ENCODE results near the gene CCL7. TPM values are rescaled to one million over a fixed set of nuclear protein-coding genes. Genes with fewer than 3 reads are reported as not detected.

CCL7 gene
- total RNA-seq, 4 donors from 2014 or later: not detected

DNA sequence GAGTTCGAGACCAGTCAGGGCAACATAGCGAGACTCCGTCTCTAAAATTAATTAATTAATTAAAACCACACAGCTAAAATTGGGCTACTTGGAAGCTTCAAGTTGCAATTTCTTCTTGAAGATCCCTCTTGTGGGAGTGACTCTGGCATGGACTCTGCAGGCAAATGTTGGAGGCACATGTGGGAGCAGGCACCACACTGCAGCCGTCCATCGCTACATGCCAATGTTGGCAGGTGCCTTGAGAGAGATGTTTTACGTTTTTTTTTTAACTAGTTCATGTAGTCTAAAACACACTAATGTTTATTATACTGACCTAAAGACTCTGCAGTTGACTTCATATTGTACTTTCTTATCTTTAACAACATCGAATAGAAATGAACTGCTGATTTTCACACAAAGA, 41.3 kb downstream of the CCL7 start:
- 78 to 81% methylated on average over 7 of the region's 7 CpGs for WGBS, 2 donors
- TF ChIP-seq, protein P1, sequence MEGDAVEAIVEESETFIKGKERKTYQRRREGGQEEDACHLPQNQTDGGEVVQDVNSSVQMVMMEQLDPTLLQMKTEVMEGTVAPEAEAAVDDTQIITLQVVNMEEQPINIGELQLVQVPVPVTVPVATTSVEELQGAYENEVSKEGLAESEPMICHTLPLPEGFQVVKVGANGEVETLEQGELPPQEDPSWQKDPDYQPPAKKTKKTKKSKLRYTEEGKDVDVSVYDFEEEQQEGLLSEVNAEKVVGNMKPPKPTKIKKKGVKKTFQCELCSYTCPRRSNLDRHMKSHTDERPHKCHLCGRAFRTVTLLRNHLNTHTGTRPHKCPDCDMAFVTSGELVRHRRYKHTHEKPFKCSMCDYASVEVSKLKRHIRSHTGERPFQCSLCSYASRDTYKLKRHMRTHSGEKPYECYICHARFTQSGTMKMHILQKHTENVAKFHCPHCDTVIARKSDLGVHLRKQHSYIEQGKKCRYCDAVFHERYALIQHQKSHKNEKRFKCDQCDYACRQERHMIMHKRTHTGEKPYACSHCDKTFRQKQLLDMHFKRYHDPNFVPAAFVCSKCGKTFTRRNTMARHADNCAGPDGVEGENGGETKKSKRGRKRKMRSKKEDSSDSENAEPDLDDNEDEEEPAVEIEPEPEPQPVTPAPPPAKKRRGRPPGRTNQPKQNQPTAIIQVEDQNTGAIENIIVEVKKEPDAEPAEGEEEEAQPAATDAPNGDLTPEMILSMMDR (IDR thresholded peaks at IDR 0.05): no peak
- TF ChIP-seq POLR2A (IDR thresholded peaks at IDR 0.05): no peak
- Histone ChIP-seq H3K27me3 (no peaks in the 10 kb centered on the region), H3K4me1 (peaks cover 0 to 64% (median 19%) of the 10 kb centered on the region in 4 donors), H3K36me3 (no peaks in the 10 kb centered on the region), H3K9me3 (no peaks in the 10 kb centered on the region), H3K4me3 (no peak overlapping the region), H3K27ac (no peak overlapping the region)
- DNase-seq (ENCODE audit: low spot score in 2 of 2): no peak

DNA sequence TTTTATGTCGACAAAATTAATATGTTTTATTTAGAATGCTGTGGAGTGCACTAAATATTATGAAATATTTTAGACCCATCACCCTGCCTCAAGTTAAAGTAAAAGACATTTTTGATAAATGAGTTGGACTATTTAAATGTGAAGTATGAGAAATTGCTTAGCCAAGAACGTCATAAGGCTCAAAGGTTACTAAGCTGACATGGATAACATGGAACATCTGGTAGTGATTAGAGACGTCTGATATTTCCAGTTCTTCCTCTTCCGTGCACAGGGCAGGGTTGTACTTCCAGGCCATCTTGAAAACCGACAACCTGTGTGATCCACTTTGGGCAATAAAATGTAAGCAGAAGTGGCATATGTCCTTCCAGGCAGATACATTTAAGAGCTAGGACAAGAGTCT, 42.1 kb downstream of the CCL7 start:
- H3K4me1 ChIP-seq: peaks cover 0 to 56% (median 18%) of the 10 kb centered on the region in 4 donors
- WGBS, 2 donors: 34 to 47% methylated on average over 5 of the region's 5 CpGs
- H3K27me3 ChIP-seq: no peaks in the 10 kb centered on the region
- H3K36me3 ChIP-seq: no peaks in the 10 kb centered on the region
- DNase-seq (ENCODE audit: low spot score in 2 of 2): no peak
- no peaks in the 10 kb centered on the region for H3K9me3 ChIP-seq
- H3K27ac ChIP-seq: peak overlapping the region in 2 of 4 donors; percentile 31 to 41
- no peak overlapping the region for H3K4me3 ChIP-seq
- peak; percentile 36 to 78 for TF ChIP-seq EP300 (IDR thresholded peaks at IDR 0.05)
- no peak for TF ChIP-seq POLR2A (IDR thresholded peaks at IDR 0.05)

DNA sequence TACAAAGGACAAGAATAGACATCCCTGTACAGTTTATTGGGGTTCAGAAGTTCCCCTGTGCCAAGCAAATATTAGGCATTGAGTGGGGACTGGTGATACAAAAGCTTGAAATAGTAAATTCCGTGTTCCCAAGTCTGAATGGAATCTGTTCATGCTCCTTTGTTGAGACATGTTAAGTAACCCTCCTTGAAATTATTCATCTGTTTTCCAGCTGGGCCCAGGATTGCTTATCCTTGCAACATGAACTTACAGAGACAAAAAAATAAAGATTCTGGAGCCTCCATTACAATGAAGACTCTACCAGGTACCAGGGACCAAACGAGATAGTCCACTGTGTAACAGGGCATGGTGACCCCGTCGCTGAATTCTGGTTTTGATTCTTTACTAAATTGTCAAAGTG, 43.1 kb downstream of the CCL7 start:
- no peaks in the 10 kb centered on the region for H3K27me3 ChIP-seq
- DNase-seq (ENCODE audit: low spot score in 2 of 2): no peak

DNA sequence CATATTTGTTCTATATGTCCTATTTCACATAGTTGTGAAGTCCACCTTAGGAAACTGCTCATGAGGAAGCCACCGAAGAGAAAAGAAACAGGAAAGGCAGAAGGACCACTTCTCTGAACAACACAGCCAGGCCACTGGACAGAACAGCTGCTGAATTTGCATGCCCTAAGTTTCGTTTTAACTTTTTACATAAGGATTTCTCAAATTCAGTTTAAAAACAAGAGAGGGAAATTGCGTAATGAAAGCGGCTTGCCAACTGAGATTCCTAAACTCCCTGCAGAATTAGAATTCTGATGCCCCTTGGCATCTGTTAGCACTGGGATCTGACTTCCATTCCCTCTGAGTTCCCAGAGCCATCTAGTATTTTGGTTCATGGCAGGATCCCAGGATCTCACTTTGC, 44.3 kb downstream of the CCL7 start:
- no peaks in the 10 kb centered on the region for H3K27me3 ChIP-seq
- TF ChIP-seq, protein P1 (IDR thresholded peaks at IDR 0.05): no peak
- TF ChIP-seq EP300 (IDR thresholded peaks at IDR 0.05): peak; percentile 41 to 90
- 19 to 30% methylated on average over 4 of the region's 4 CpGs for WGBS, 2 donors
- H3K27ac ChIP-seq: peak overlapping the region in 3 of 4 donors; percentile 17 to 63 (median 57)
- H3K36me3 ChIP-seq: no peaks in the 10 kb centered on the region
- H3K9me3 ChIP-seq: no peaks in the 10 kb centered on the region
- DNase-seq (ENCODE audit: low spot score in 2 of 2): peak; percentile 17 to 57
- no peak overlapping the region for H3K4me3 ChIP-seq
- H3K4me1 ChIP-seq: peaks cover 0 to 49% (median 15%) of the 10 kb centered on the region in 4 donors

More for the DNA sequence above, 43.1 kb downstream of the CCL7 start:
- TF ChIP-seq EP300 (IDR thresholded peaks at IDR 0.05) (no peak), POLR2A (IDR thresholded peaks at IDR 0.05) (no peak)
- TF ChIP-seq, protein P1 (IDR thresholded peaks at IDR 0.05): no peak
- no peak overlapping the region for H3K4me3 ChIP-seq
- peaks cover 0 to 45% (median 14%) of the 10 kb centered on the region in 4 donors for H3K4me1 ChIP-seq
- no peaks in the 10 kb centered on the region for H3K9me3 ChIP-seq
- H3K27ac ChIP-seq: peak overlapping the region in 2 of 4 donors; percentile 13 to 57
- 90% methylated on average over 4 of the region's 4 CpGs for WGBS, 2 donors
- H3K36me3 ChIP-seq: no peaks in the 10 kb centered on the region

DNA sequence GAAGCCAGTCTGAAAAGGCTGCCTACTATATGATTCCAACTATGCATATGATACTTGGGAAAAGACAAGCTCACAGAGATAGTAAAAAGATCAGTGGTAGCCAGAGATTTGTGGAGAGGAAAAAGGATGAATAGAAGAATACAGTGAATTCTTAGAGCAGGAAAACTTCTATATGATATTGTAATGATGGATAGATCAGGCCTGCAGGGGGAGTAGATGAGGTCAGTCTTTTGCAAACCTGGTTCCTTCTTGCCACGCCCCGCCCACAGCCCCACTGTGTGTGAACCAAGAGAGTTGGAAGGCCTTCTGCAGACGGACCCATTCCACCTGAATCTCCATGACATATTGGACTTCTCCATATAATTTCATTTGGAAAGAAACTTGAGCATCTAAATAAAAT, 48.5 kb downstream of the CCL7 start:
- TF ChIP-seq POLR2A (IDR thresholded peaks at IDR 0.05): no peak
- no peak for TF ChIP-seq EP300 (IDR thresholded peaks at IDR 0.05)
- TF ChIP-seq, protein P1 (IDR thresholded peaks at IDR 0.05): no peak
- H3K4me3 ChIP-seq: no peak overlapping the region
- 87 to 89% methylated on average over 3 of the region's 3 CpGs for WGBS, 2 donors
- no peaks in the 10 kb centered on the region for H3K36me3 ChIP-seq
- no peaks in the 10 kb centered on the region for H3K9me3 ChIP-seq
- H3K27me3 ChIP-seq: no peaks in the 10 kb centered on the region
- peak overlapping the region in 1 of 4 donors; percentile 63 for H3K27ac ChIP-seq
- no peak for DNase-seq (ENCODE audit: low spot score in 2 of 2)
- H3K4me1 ChIP-seq: peaks cover 0 to 40% (median 14%) of the 10 kb centered on the region in 4 donors

All from tibial nerve (tissue), 4 donors.